GM03348 (cell line): ENCODE measurements around the gene TPCN1.

ENCODE experiments used
- DNase-seq: peaks from one replicate; pipeline ENCODE4 v3.0.0; 2012; ENCODE audit warnings: low spot score

Gene TPCN1

GRCh38 chr12:113242026-113242418 lies 20.8 kb downstream of the TPCN1 start:
- DNase-seq, result no peak

GRCh38 chr12:113242560-113242959 lies 21.3 kb downstream of the TPCN1 start:
- DNase-seq, result no peak

GRCh38 chr12:113244047-113244460 lies 22.8 kb downstream of the TPCN1 start:
- no peak for DNase-seq

- DNase-seq, result no peak
These were observed 23.3 kb downstream of the TPCN1 start for GRCh38 chr12:113244478-113244958.

- DNase-seq, result peak; percentile 69
These were observed 24.6 kb downstream of the TPCN1 start for GRCh38 chr12:113245695-113246477.

GRCh38 chr12:113246478-113247122 lies 25.3 kb downstream of the TPCN1 start:
- no peak for DNase-seq

- no peak for DNase-seq
These were observed 26.1 kb downstream of the TPCN1 start for GRCh38 chr12:113247123-113248050.

- DNase-seq, result no peak
These were observed 27.0 kb downstream of the TPCN1 start for GRCh38 chr12:113248051-113248825.

- no peak for DNase-seq
These were observed 27.7 kb downstream of the TPCN1 start for GRCh38 chr12:113248842-113249435.

GRCh38 chr12:113249546-113249945 lies 28.3 kb downstream of the TPCN1 start:
- no peak for DNase-seq

GRCh38 chr12:113250045-113250444 lies 28.8 kb downstream of the TPCN1 start:
- DNase-seq, result no peak

- DNase-seq, result no peak
These were observed 30.3 kb downstream of the TPCN1 start for GRCh38 chr12:113251404-113252070.

- no peak for DNase-seq
These were observed 31.2 kb downstream of the TPCN1 start for GRCh38 chr12:113252494-113252893.

- no peak for DNase-seq
These were observed 32.4 kb downstream of the TPCN1 start for GRCh38 chr12:113253532-113254285.

GRCh38 chr12:113254298-113254697 lies 33.0 kb downstream of the TPCN1 start:
- DNase-seq, result no peak

- DNase-seq, result no peak
These were observed 36.3 kb downstream of the TPCN1 start for GRCh38 chr12:113257564-113257963.

GRCh38 chr12:113260127-113260526 lies 38.9 kb downstream of the TPCN1 start:
- DNase-seq, result no peak

GRCh38 chr12:113260636-113261300 lies 39.5 kb downstream of the TPCN1 start:
- no peak for DNase-seq

GRCh38 chr12:113261847-113262470 lies 40.7 kb downstream of the TPCN1 start:
- DNase-seq, result no peak
